Heart right ventricle (tissue), 16 donors: ENCODE measurements around the gene COL15A1. TPM values are rescaled to one million over a fixed set of nuclear protein-coding genes. Genes with fewer than 3 reads are reported as not detected.

Experiments
- ATAC-seq, 8 donors: fragments of 200-7000 bp; cut with Tn5 transposase; one replicate each; pipeline ENCODE4 v1.9.1; 2020; ENCODE audit warnings: mild to moderate bottlenecking in 8 of 8, moderate library complexity in 8 of 8, moderate number of reproducible peaks in 1 of 8
- DNase-seq, 2 donors: peaks; one replicate each; pipeline ENCODE4 v3.0.0-alpha.2; 2020
- H3K27ac ChIP-seq, 10 donors: fragments of 200-600 bp; sonication (generic) in 2 of 10; one replicate each; pipeline versions ENCODE4 v1.5.0 to v1.8.0; 2020 to 2022; ENCODE audit warnings: mild to moderate bottlenecking in 3 of 10
- H3K27me3 ChIP-seq, 7 donors: fragments of 200-600 bp; one replicate each; pipeline ENCODE4 v1.8.0; 2021 to 2022; ENCODE audit warnings: mild to moderate bottlenecking in 2 of 7
- H3K36me3 ChIP-seq, 9 donors: fragments of 200-600 bp; sonication (generic) in 1 of 9; one replicate each; pipeline versions ENCODE4 v1.5.0 to v1.8.0; 2020 to 2022; ENCODE audit warnings: mild to moderate bottlenecking in 2 of 9
- H3K4me1 ChIP-seq, 9 donors: fragments of 200-600 bp; sonication (generic) in 1 of 9; one replicate each; pipeline versions ENCODE4 v1.5.0 to v1.8.0; 2020 to 2022; ENCODE audit warnings: mild to moderate bottlenecking in 4 of 9
- H3K4me3 ChIP-seq, 10 donors: fragments of 200-600 bp; sonication (generic) in 2 of 10; one replicate each; pipeline versions ENCODE4 v1.5.0 to v1.8.0; 2020 to 2022; ENCODE audit warnings: mild to moderate bottlenecking in 7 of 10, moderate library complexity in 2 of 10
- H3K9me3 ChIP-seq, 11 donors: fragments of 200-600 bp in 10 of 11; sonication (generic) in 2 of 11; one replicate each; pipeline versions ENCODE4 v1.5.0 to v1.8.0; 2013 to 2022; ENCODE audit warnings: mild to moderate bottlenecking in 2 of 11, control low read depth in 1 of 11, moderate library complexity in 1 of 11
- WGBS, 2 donors: extraction: QIAGEN DNeasy Blood & Tissue Kit; methylation state at CpG; one replicate each; pipeline ENCODE4 v1.1.7; 2013; ENCODE audit warnings: inconsistent platforms in 1 of 2; 5-methylcytosine and 5-hydroxymethylcytosine counted together
- intact Hi-C, 10 donors: fragments of 100-400 bp; cut with DNase I; formaldehyde crosslinking; loops; one replicate each; pipeline versions ENCODE4 v1.11.1 to v1.14.2; 2022
- polyA plus RNA-seq, 2 donors: library from polyadenylated mRNA; stranded (reverse); fragments of 200-250 nt; gene quantifications; one replicate each; pipeline ENCODE4 v1.2.3, GENCODE V29; 2013
- total RNA-seq, 10 donors: library from RNA; stranded (reverse); fragmentation: NEBNext Ultra II Directional in 3 of 10; extraction: Animal tissue kit (Norgen Biotek cat#: 25700) in 3 of 10; gene quantifications; one replicate each; pipeline versions ENCODE4 v1.2.1 to v1.2.4, GENCODE V29; 2021 to 2023
- TF ChIP-seq, protein P1 (sequence below), 9 donors: fragments of 200-600 bp; sonication (generic) in 2 of 9; IDR thresholded peaks; one replicate each; pipeline versions ENCODE4 v1.5.0 to v1.8.0; 2021 to 2022; ENCODE audit warnings: antibody characterized with exemption in 9 of 9, mild to moderate bottlenecking in 5 of 9, moderate library complexity in 1 of 9
- donor health status: Arrhythmogenic right ventricular cardiomyopathy.
- donor health status: ischemic (EF 13 %, LVEDD 7.1; RV severe dilation, severe dysfunction).
- donor health status: healthy with polysubstance abuse.
- donor health status: DM: no; HTN: yes; CAD: no.
- donor health status: DM: no; HTN: no; CAD: no.
- donor health status: ischemic (EF 25% LVEDD 6.9; RV normal size, moderate dysfunction).
- donor health status: ischemic (EF 25% LVEDD 5.7; RV mildly dilated, moderate dysfunction).
- donor health status: healthy.
- donor health status: DM: yes; HTN: yes; CAD: no.
- donor health status: Ischemic cardiomyopathy.
- donor health status: ischemic (EF 35%, LVEDD 5.7; RV mildly dilated, moderate dysfunction).
- donor health status: nonischemic (EF 11% LVEDD 7.7; RV severe dilation, severe dysfunction).
- donor health status: DM: yes; HTN: yes; CAD: no.
- donor health status: PGD.
- donor health status: ischemic (EF 29% LVEDD 5.4; RV normal size, mild dysfunction).
- donor health status: nonischemic (EF 23%, LVEDD 6.1; RV moderate dilation, normal function).

Gene COL15A1
- total and polyA plus RNA-seq, 12 donors: 25.6 to 64.8 (median 51.0) TPM

DNA sequence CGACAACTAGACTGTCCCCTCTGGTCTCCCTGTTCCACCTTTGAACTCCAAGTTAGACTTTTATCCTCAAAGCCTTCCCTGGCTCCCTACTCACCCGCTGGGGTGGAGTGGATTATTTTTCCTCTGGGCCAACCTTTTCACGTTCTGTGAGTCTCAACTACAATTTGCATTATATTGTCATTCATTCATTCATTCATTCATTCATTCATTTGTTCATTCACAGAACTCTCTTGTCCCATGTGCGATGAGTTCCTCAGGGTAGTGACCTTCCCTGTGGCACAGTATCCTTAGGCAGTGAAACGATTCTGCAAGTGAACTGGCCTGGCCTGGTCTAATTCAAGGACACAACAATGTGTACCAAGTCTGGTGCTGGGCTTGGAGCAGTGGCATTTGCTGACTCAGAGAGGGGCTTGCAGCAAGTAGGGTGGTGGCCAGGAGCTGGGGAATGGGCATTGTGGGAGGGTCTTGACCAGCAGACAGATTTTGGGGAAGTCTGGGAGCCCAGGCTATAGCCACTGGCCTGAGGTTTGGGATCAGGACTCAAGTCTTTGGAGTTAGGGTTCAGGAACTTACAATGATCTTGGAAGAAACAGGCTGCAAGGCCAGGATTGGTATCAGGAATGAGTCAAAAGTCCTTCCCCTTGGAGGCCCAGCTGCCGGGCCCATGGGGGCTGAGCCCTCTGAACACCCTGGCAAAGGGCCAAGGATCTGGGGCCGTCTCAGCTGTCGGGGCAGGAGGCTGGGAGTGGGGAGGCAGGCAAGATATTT lies 37.2 kb upstream of the COL15A1 start:
- H3K27me3 ChIP-seq: no peaks in the 10 kb centered on the region
- H3K9me3 ChIP-seq: no peaks in the 10 kb centered on the region
- DNase-seq (peak; percentile 55 to 73), ATAC-seq (peak in 2 of 8 donors; percentile 47 to 62)
- no peak overlapping the region for H3K4me3 ChIP-seq
- intact Hi-C loops: loop anchor here in 2 of 10 donors (5.0 kb wide), 2 partner anchors 44 to 66 kb away; no protein-coding TSS in a partner anchor
- peaks cover 16 to 71% (median 50%) of the 10 kb centered on the region in 9 donors for H3K4me1 ChIP-seq
- no peaks in the 10 kb centered on the region for H3K36me3 ChIP-seq
- H3K27ac ChIP-seq: peak overlapping the region in 9 of 10 donors; percentile 12 to 86 (median 75)
- TF ChIP-seq, protein P1, sequence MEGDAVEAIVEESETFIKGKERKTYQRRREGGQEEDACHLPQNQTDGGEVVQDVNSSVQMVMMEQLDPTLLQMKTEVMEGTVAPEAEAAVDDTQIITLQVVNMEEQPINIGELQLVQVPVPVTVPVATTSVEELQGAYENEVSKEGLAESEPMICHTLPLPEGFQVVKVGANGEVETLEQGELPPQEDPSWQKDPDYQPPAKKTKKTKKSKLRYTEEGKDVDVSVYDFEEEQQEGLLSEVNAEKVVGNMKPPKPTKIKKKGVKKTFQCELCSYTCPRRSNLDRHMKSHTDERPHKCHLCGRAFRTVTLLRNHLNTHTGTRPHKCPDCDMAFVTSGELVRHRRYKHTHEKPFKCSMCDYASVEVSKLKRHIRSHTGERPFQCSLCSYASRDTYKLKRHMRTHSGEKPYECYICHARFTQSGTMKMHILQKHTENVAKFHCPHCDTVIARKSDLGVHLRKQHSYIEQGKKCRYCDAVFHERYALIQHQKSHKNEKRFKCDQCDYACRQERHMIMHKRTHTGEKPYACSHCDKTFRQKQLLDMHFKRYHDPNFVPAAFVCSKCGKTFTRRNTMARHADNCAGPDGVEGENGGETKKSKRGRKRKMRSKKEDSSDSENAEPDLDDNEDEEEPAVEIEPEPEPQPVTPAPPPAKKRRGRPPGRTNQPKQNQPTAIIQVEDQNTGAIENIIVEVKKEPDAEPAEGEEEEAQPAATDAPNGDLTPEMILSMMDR (IDR thresholded peaks at IDR 0.05): no peak
- 57 to 62% methylated on average over 8 of the region's 8 CpGs for WGBS, 2 donors

GRCh38 chr9:98907055-98907454 lies 36.7 kb upstream of the COL15A1 start:
- TF ChIP-seq, protein P1 (IDR thresholded peaks at IDR 0.05): no peak
- WGBS, 2 donors: 72 to 76% methylated on average over 4 of the region's 4 CpGs
- Histone ChIP-seq H3K36me3 (no peaks in the 10 kb centered on the region), H3K9me3 (no peaks in the 10 kb centered on the region), H3K27me3 (no peaks in the 10 kb centered on the region), H3K4me3 (no peak overlapping the region), H3K4me1 (peaks cover 16 to 71% (median 50%) of the 10 kb centered on the region in 9 donors), H3K27ac (peak overlapping the region in 9 of 10 donors; percentile 12 to 86 (median 75))
- ATAC-seq (peak in 2 of 8 donors; percentile 36 to 54), DNase-seq (no peak)
- intact Hi-C loops: loop anchor here in 2 of 10 donors (5.0 kb wide), 2 partner anchors 45 to 65 kb away; no protein-coding TSS in a partner anchor

DNA sequence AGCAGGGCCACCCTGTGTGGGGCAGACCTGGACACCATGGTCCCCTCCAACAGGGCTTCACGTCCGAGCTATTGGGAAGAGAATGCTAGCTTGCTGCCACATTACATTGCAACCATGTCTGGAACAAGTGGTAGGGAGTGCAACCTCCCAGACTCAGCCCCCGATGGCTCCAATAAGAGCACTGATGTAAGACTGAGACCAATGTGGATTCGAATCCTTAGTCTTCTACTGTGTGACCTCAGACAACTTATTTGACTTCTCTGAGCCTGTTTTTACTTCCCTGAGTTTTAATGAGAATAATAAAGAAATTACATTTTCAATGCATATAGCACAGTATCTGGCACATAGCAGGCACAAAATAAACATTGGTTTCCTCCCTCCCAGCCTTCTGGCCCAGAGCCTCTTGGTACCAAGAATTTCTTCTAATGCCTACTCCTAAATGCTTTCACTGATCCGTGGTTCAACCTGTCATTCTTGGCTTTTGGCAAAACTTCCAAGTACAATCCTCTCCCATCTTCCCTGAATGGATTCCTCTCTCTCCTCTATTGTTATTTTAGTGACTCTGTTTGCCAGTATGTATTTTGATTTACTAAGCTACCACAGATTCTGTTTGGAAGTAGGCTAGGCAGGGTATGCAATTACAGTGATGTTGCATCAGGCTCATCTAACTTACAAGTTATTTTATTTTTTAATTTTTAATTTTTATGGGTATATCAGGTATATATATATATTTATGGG lies 34.6 kb upstream of the COL15A1 start:
- H3K27me3 ChIP-seq: no peaks in the 10 kb centered on the region
- peak overlapping the region; percentile 42 to 86 (median 74) for H3K27ac ChIP-seq
- ATAC-seq (peak in 3 of 8 donors; percentile 23 to 39 (median 31)), DNase-seq (no peak)
- no peaks in the 10 kb centered on the region for H3K9me3 ChIP-seq
- no peak overlapping the region for H3K4me3 ChIP-seq
- TF ChIP-seq, protein P1 (IDR thresholded peaks at IDR 0.05): no peak
- intact Hi-C loops: loop anchor here in 2 of 10 donors (5.0 kb wide), 2 partner anchors 47 to 63 kb away; no protein-coding TSS in a partner anchor
- H3K36me3 ChIP-seq: no peaks in the 10 kb centered on the region
- whole genome bisulfite sequencing, 2 donors: 45 to 66% methylated on average over 5 of the region's 5 CpGs
- H3K4me1 ChIP-seq: peaks cover 16 to 67% (median 44%) of the 10 kb centered on the region in 9 donors

DNA sequence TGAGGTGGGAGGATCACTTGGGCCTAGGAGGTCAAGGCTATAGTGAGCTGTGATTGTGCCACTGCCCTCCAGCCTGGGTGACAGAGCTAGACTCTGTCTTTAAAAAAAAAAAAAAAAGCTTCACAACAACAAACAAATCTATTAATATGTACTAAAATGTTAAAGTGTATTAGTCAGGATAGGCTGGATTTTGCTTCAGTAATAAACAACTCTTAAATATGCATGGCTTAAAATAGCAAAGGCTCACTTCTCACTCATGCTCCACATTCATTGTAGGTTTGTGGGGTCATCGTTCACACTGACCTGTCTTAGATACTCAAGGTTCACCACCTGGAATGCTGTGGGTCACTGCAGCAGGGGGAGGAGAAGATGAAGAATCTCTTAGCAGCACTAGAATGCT lies 33.8 kb upstream of the COL15A1 start:
- ATAC-seq (no peak), DNase-seq (no peak)
- intact Hi-C loops: loop anchor here in 4 of 10 donors (5.0 to 10.0 kb wide), 4 partner anchors 43 to 62 kb away; no protein-coding TSS in a partner anchor
- Histone ChIP-seq H3K27me3 (no peaks in the 10 kb centered on the region), H3K36me3 (no peaks in the 10 kb centered on the region), H3K4me1 (peaks cover 16 to 59% (median 35%) of the 10 kb centered on the region in 9 donors), H3K27ac (peak overlapping the region in 2 of 10 donors; percentile 21 to 78), H3K9me3 (no peaks in the 10 kb centered on the region), H3K4me3 (no peak overlapping the region)
- TF ChIP-seq, protein P1 (IDR thresholded peaks at IDR 0.05): no peak
- 95 to 100% methylated on average over 1 of the region's 1 CpG for WGBS, 2 donors
